ENCODE data around the gene CREBBP. TPM values are rescaled to one million over a fixed set of nuclear protein-coding genes. Genes with fewer than 3 reads are reported as not detected.

The CREBBP gene
- total RNA-seq, 2 experiments from 2014 or later: 145 to 152 TPM

GRCh38 chr16:3736116-3736515, 144.4 kb downstream of the CREBBP start:
- H3K27ac Mint-ChIP-seq: no peak overlapping the region
- Histone ChIP-seq H3K27ac (ENCODE audit: low read depth in 1 of 2, low read length in 2 of 2) (no peak overlapping the region), H3K9me3 (ENCODE audit: control insufficient read depth in 1 of 2, insufficient read depth in 1 of 2, low read length in 2 of 2) (no peaks in the 10 kb centered on the region), H3K36me3 (ENCODE audit: insufficient read depth, low read length) (peaks cover 92% of the 10 kb centered on the region), H3K4me3 (ENCODE audit: low read length) (no peak overlapping the region), H3K27me3 (ENCODE audit: control insufficient read depth in 1 of 2, insufficient read depth in 2 of 2, low read length in 2 of 2) (no peaks in the 10 kb centered on the region), H3K4me1 (ENCODE audit: insufficient read depth, low read length) (no peaks in the 10 kb centered on the region)
- ATAC-seq (ENCODE audit: poor library complexity) (no peak), DNase-seq (no peak)
- H3K4me3 Mint-ChIP-seq: no peak overlapping the region
- H3K27me3 Mint-ChIP-seq: no peaks in the 10 kb centered on the region
- H3K36me3 Mint-ChIP-seq (ENCODE audit: low read depth): peaks cover 95% of the 10 kb centered on the region
- no peak for TF ChIP-seq CTCF (IDR thresholded peaks at IDR 0.05)
- CTCF ChIA-PET: no interaction called here
- POLR2A ChIA-PET: no interaction called here
- H3K4me1 Mint-ChIP-seq (ENCODE audit: low read depth): no peaks in the 10 kb centered on the region
- no peaks in the 10 kb centered on the region for H3K9me3 Mint-ChIP-seq
- intact Hi-C loops (cut with DNase I, micrococcal nuclease): no loop called here

GRCh38 chr16:3735541-3735940, 145.0 kb downstream of the CREBBP start:
- intact Hi-C loops (cut with DNase I, micrococcal nuclease): no loop called here
- no peak overlapping the region for H3K27ac Mint-ChIP-seq

GRCh38 chr16:3734758-3735221, 145.7 kb downstream of the CREBBP start:
- DNase-seq (peak in 1 of 14 experiments; percentile 32), ATAC-seq (ENCODE audit: poor library complexity) (no peak)
- no peak overlapping the region for H3K4me3 ChIP-seq (ENCODE audit: low read length)
- no peaks in the 10 kb centered on the region for H3K9me3 ChIP-seq (ENCODE audit: control insufficient read depth in 1 of 2, insufficient read depth in 1 of 2, low read length in 2 of 2)
- H3K27ac ChIP-seq (ENCODE audit: low read depth in 1 of 2, low read length in 2 of 2): no peak overlapping the region
- peaks cover 92% of the 10 kb centered on the region for H3K36me3 ChIP-seq (ENCODE audit: insufficient read depth, low read length)
- Mint-ChIP-seq H3K27me3 (no peaks in the 10 kb centered on the region), H3K27ac (no peak overlapping the region), H3K4me1 (ENCODE audit: low read depth) (no peaks in the 10 kb centered on the region), H3K9me3 (no peaks in the 10 kb centered on the region), H3K36me3 (ENCODE audit: low read depth) (peaks cover 96% of the 10 kb centered on the region), H3K4me3 (no peak overlapping the region)
- intact Hi-C loops (cut with DNase I, micrococcal nuclease): no loop called here
- CTCF ChIA-PET: no interaction called here
- H3K4me1 ChIP-seq (ENCODE audit: insufficient read depth, low read length): no peaks in the 10 kb centered on the region
- TF ChIP-seq CTCF (IDR thresholded peaks at IDR 0.05): no peak
- POLR2A ChIA-PET: no interaction called here
- H3K27me3 ChIP-seq (ENCODE audit: control insufficient read depth in 1 of 2, insufficient read depth in 2 of 2, low read length in 2 of 2): no peaks in the 10 kb centered on the region

More at GRCh38 chr16:3735541-3735940, 145.0 kb downstream of the CREBBP start:
- Histone ChIP-seq H3K27ac (ENCODE audit: low read depth in 1 of 2, low read length in 2 of 2) (no peak overlapping the region), H3K36me3 (ENCODE audit: insufficient read depth, low read length) (peaks cover 92% of the 10 kb centered on the region), H3K27me3 (ENCODE audit: control insufficient read depth in 1 of 2, insufficient read depth in 2 of 2, low read length in 2 of 2) (no peaks in the 10 kb centered on the region), H3K4me3 (ENCODE audit: low read length) (no peak overlapping the region), H3K4me1 (ENCODE audit: insufficient read depth, low read length) (no peaks in the 10 kb centered on the region), H3K9me3 (ENCODE audit: control insufficient read depth in 1 of 2, insufficient read depth in 1 of 2, low read length in 2 of 2) (no peaks in the 10 kb centered on the region)
- Mint-ChIP-seq H3K36me3 (ENCODE audit: low read depth) (peaks cover 95% of the 10 kb centered on the region), H3K4me1 (ENCODE audit: low read depth) (no peaks in the 10 kb centered on the region), H3K9me3 (no peaks in the 10 kb centered on the region), H3K27me3 (no peaks in the 10 kb centered on the region), H3K4me3 (no peak overlapping the region)
- DNase-seq: no peak
- no peak for TF ChIP-seq CTCF (IDR thresholded peaks at IDR 0.05)
- ChIA-PET POLR2A (no interaction called here), CTCF (no interaction called here)
- ATAC-seq (ENCODE audit: poor library complexity): no peak

Data from CD4-positive, alpha-beta T cell (primary cell).